IMR-90 (cell line): ENCODE results near the gene ATP6V0E2. TPM values are rescaled to one million over a fixed set of nuclear protein-coding genes. Genes with fewer than 3 reads are reported as not detected.

Experiments used
- ATAC-seq: fragments of 200-7000 bp; cut with Tn5 transposase; 2 replicates; pipeline ENCODE4 v1.9.1; 2020; ENCODE audit warnings: low read depth, mild to moderate bottlenecking, moderate library complexity
- BruUV-seq: library from RNA; stranded (reverse); fragments of 400-500 nt; replicated peaks from 2 replicates; lab custom pipeline; 2021; lab: Mats Ljungman, UMichigan
- CTCF ChIA-PET: fragments of 300-600 bp; formaldehyde crosslinking; extraction: SDS; loops from one replicate; lab custom pipeline; 2021; ENCODE audit warnings: antibody characterized with exemption; lab: Yijun Ruan, JAX
- POLR2A ChIA-PET: fragments of 300-600 bp; sonication (Branson Sonifier 250); formaldehyde crosslinking; loops from one replicate; lab custom pipeline; 2022; ENCODE audit warnings: antibody characterized with exemption; ENCODE audit not compliant: unreplicated experiment; lab: Charles Lee
- DNase-seq: peaks from one replicate; pipeline ENCODE4 v3.0.0; 2013
- H2AFZ ChIP-seq: replicated peaks from 2 replicates; pipeline ENCODE3; 2013; ENCODE audit warnings: low read length, mild to moderate bottlenecking; ENCODE audit not compliant: poor library complexity
- H2AK5ac ChIP-seq: 2 replicates; pipeline ENCODE4 v1.6.1; 2013; ENCODE audit warnings: low read depth, low read length, inconsistent platforms
- H2AK9ac ChIP-seq: replicated peaks from 2 replicates; pipeline ENCODE3; 2013; ENCODE audit warnings: mild to moderate bottlenecking, low read depth, low read length, moderate library complexity; ENCODE audit not compliant: poor library complexity
- H2BK120ac ChIP-seq: 2 replicates; pipeline ENCODE4 v1.6.1; 2013; ENCODE audit warnings: low read depth, low read length, inconsistent platforms
- H2BK15ac ChIP-seq: 3 replicates; pipeline ENCODE4 v1.6.1; 2013; ENCODE audit warnings: low read depth, low read length, inconsistent platforms
- H2BK20ac ChIP-seq: 2 replicates; pipeline ENCODE4 v1.6.1; 2013; ENCODE audit warnings: low read depth, mild to moderate bottlenecking, inconsistent platforms, low read length, moderate library complexity
- H2BK5ac ChIP-seq: 2 replicates; pipeline ENCODE4 v1.6.1; 2013; ENCODE audit warnings: mild to moderate bottlenecking, low read depth, low read length, inconsistent platforms; ENCODE audit not compliant: poor library complexity, severe bottlenecking
- H3K14ac ChIP-seq: replicated peaks from 2 replicates; pipeline ENCODE4 v1.6.1; 2013; ENCODE audit warnings: low read depth, low read length, inconsistent platforms
- H3K18ac ChIP-seq: 2 replicates; pipeline ENCODE4 v1.6.1; 2013; ENCODE audit warnings: low read depth, low read length, control low read depth
- H3K23ac ChIP-seq: 2 replicates; pipeline ENCODE4 v1.6.1; 2013; ENCODE audit warnings: low read depth, low read length, inconsistent platforms
- H3K27ac ChIP-seq: 2 replicates; pipeline ENCODE4 v1.5.1; 2013; ENCODE audit warnings: mild to moderate bottlenecking, control low read depth, low read length; ENCODE audit not compliant: insufficient read depth
- H3K27me3 ChIP-seq: 2 replicates; pipeline ENCODE4 v1.6.1; 2013; ENCODE audit warnings: low read length; ENCODE audit not compliant: control insufficient read depth, insufficient read depth
- H3K36me3 ChIP-seq: 2 replicates; pipeline ENCODE4 v1.6.1; 2013; ENCODE audit warnings: low read length, mixed read lengths; ENCODE audit not compliant: control insufficient read depth, insufficient read depth
- H3K4ac ChIP-seq: 2 replicates; pipeline ENCODE4 v1.6.1; 2013; ENCODE audit warnings: low read depth, low read length, inconsistent platforms
- H3K4me1 ChIP-seq: 2 replicates; pipeline ENCODE4 v1.6.1; 2013; ENCODE audit warnings: low read length, mixed read lengths; ENCODE audit not compliant: control insufficient read depth, insufficient read depth
- H3K4me2 ChIP-seq: 2 replicates; pipeline ENCODE4 v1.6.1; 2013; ENCODE audit warnings: low read depth, mild to moderate bottlenecking, control low read depth, low read length, moderate library complexity
- H3K4me3 ChIP-seq: 2 replicates; pipeline ENCODE4 v1.5.1; 2013; ENCODE audit warnings: low read depth, mild to moderate bottlenecking, control low read depth, low read length, moderate library complexity; ENCODE audit not compliant: insufficient read depth
- H3K56ac ChIP-seq: 2 replicates; pipeline ENCODE4 v1.6.1; 2013; ENCODE audit warnings: low read length, inconsistent platforms; ENCODE audit not compliant: insufficient read depth; ENCODE audit errors: extremely low read depth
- H3K79me1 ChIP-seq, 2 experiments: 2 replicates each; pipeline ENCODE4 v1.6.1; 2013; ENCODE audit warnings: low read length in 2 of 2, inconsistent platforms in 1 of 2, low read depth in 1 of 2
- H3K9ac ChIP-seq: 2 replicates; pipeline ENCODE4 v1.6.1; 2013; ENCODE audit warnings: low read depth, low read length, control low read depth
- H3K9me1 ChIP-seq: 2 replicates; pipeline ENCODE4 v1.6.1; 2013; ENCODE audit warnings: low read length, inconsistent platforms; ENCODE audit not compliant: insufficient read depth
- H3K9me3 ChIP-seq: 2 replicates; pipeline ENCODE4 v1.6.1; 2013; ENCODE audit warnings: low read length; ENCODE audit not compliant: control insufficient read depth, insufficient read depth
- H4K20me1 ChIP-seq: 2 replicates; pipeline ENCODE4 v1.6.1; 2013; ENCODE audit warnings: low read length, inconsistent platforms; ENCODE audit not compliant: insufficient read depth
- H4K5ac ChIP-seq: 2 replicates; pipeline ENCODE4 v1.6.1; 2013; ENCODE audit warnings: mild to moderate bottlenecking, low read depth, low read length, control low read depth
- H4K8ac ChIP-seq, 2 experiments: 2 replicates each; pipeline ENCODE4 v1.6.1; 2013; ENCODE audit warnings: low read depth in 2 of 2, low read length in 2 of 2, control low read depth in 1 of 2, inconsistent platforms in 1 of 2
- H4K91ac ChIP-seq: 2 replicates; pipeline ENCODE4 v1.6.1; 2013; ENCODE audit warnings: low read depth, low read length, inconsistent platforms; ENCODE audit not compliant: insufficient read depth
- BHLHE40 ChIP-seq: fragments of 150-350 bp; IDR thresholded peaks from 2 replicates; pipeline ENCODE4 v1.6.1; 2016; ENCODE audit warnings: mild to moderate bottlenecking, low read depth, low read length
- CHD1 ChIP-seq: IDR thresholded peaks from 2 replicates; pipeline ENCODE4 v1.6.1; 2012; ENCODE audit warnings: low read depth, low read length, improper control_type of control experiment
- CTCF ChIP-seq: conservative IDR thresholded peaks from 2 replicates; pipeline ENCODE4 v1.5.1; 2012; ENCODE audit warnings: mild to moderate bottlenecking, low read depth, low read length, improper control_type of control experiment
- ELK1 ChIP-seq: fragments of 150-350 bp; IDR thresholded peaks from 2 replicates; pipeline ENCODE4 v1.6.1; 2016; ENCODE audit warnings: low read depth, mild to moderate bottlenecking, low read length, moderate library complexity, borderline replicate concordance
- FOS ChIP-seq: fragments of 150-350 bp; IDR thresholded peaks from 2 replicates; pipeline ENCODE4 v1.6.1; 2016; ENCODE audit warnings: low read depth, low read length
- MAFK ChIP-seq: IDR thresholded peaks from 2 replicates; pipeline ENCODE4 v1.6.1; 2012; ENCODE audit warnings: low read depth, low read length, improper control_type of control experiment
- MAZ ChIP-seq: IDR thresholded peaks from 2 replicates; pipeline ENCODE4 v1.6.1; 2012; ENCODE audit warnings: low read depth, mild to moderate bottlenecking, low read length, improper control_type of control experiment, moderate library complexity, borderline replicate concordance
- MXI1 ChIP-seq: IDR thresholded peaks from 2 replicates; pipeline ENCODE4 v1.6.1; 2012; ENCODE audit warnings: low read depth, mild to moderate bottlenecking, low read length, moderate library complexity, borderline replicate concordance
- NFE2L2 ChIP-seq: fragments of 150-350 bp; IDR thresholded peaks from 2 replicates; pipeline ENCODE4 v1.6.1; 2016; ENCODE audit warnings: low read depth, mild to moderate bottlenecking, low read length
- POLR2A ChIP-seq: IDR thresholded peaks from 2 replicates; pipeline ENCODE4 v1.6.1; 2012; ENCODE audit warnings: mild to moderate bottlenecking, low read depth, low read length
- RAD21 ChIP-seq: IDR thresholded peaks from 2 replicates; pipeline ENCODE4 v1.6.1; 2012; ENCODE audit warnings: low read length, improper control_type of control experiment
- RCOR1 ChIP-seq: IDR thresholded peaks from 2 replicates; pipeline ENCODE4 v1.6.1; 2012; ENCODE audit warnings: mild to moderate bottlenecking, low read length, improper control_type of control experiment; ENCODE audit not compliant: insufficient replicate concordance
- RFX5 ChIP-seq: IDR thresholded peaks from 2 replicates; pipeline ENCODE4 v1.8.0; 2012; ENCODE audit warnings: low read depth, mild to moderate bottlenecking, low read length, moderate library complexity
- SMC3 ChIP-seq: fragments of 150-350 bp; IDR thresholded peaks from 2 replicates; pipeline ENCODE4 v1.6.1; 2016; ENCODE audit warnings: low read depth, mild to moderate bottlenecking, antibody characterized with exemption, low read length, moderate library complexity
- USF2 ChIP-seq: fragments of 150-350 bp; IDR thresholded peaks from 2 replicates; pipeline ENCODE4 v1.6.1; 2017; ENCODE audit warnings: mild to moderate bottlenecking, antibody characterized with exemption, low read length, low read depth
- WGBS, 2 experiments: methylation state at CpG; one replicate each; pipeline versions ENCODE4 v1.1.5 to v1.1.7; 2013; ENCODE audit warnings: missing lambda C conversion rate in 2 of 2; ENCODE audit not compliant: insufficient read length in 1 of 2; ENCODE audit errors: extremely low coverage in 2 of 2; 5-methylcytosine and 5-hydroxymethylcytosine counted together
- dilution Hi-C: fragments of 300-500 bp; cut with HindIII; formaldehyde crosslinking; loops from one replicate; pipeline ENCODE4 v1.14.3; 2018; ENCODE audit warnings: low sequenced_read_pairs; ENCODE audit not compliant: unreplicated experiment
- in situ Hi-C: fragments of 300-500 bp; cut with MboI; formaldehyde crosslinking; loops from 3 replicates; pipeline ENCODE4 v1.14.3; 2019; ENCODE audit warnings: low sequenced_read_pairs, inconsistent platforms, mixed read lengths
- intact Hi-C: fragments of 100-400 bp; cut with micrococcal nuclease; formaldehyde crosslinking; loops from 2 replicates; pipeline ENCODE4 v1.10.0; 2022
- polyA plus RNA-seq, 3 experiments: library from polyadenylated mRNA; depleted of rRNA; stranded (reverse); fragments of >200 nt; gene quantifications; 2 replicates each; pipeline ENCODE4 v1.2.3, GENCODE V29; 2012; ENCODE audit warnings: low replicate concordance in 1 of 3
- total RNA-seq: library from RNA; depleted of rRNA; stranded (reverse); fragments of >200 nt; gene quantifications from 2 replicates; pipeline ENCODE4 v1.2.3, GENCODE V29; 2012

The ATP6V0E2 gene
- total and polyA plus RNA-seq, 2 of the 4 experiments (the other 2 are of a cell fraction): 5.7 to 30.3 TPM

GRCh38 chr7:149844445-149844844 lies 29.3 kb upstream of the ATP6V0E2 start:
- H2BK120ac ChIP-seq: no peak overlapping the region
- no TSS peak for BruUV-seq
- H3K9me3 ChIP-seq: no peaks in the 10 kb centered on the region
- H4K5ac ChIP-seq: no peak overlapping the region
- no peak overlapping the region for H4K91ac ChIP-seq
- no peak overlapping the region for H2AK9ac ChIP-seq
- H2BK5ac ChIP-seq: no peak overlapping the region
- no peaks in the 10 kb centered on the region; the same call in 1 of the 2 replicates for H4K20me1 ChIP-seq
- DNase-seq: no peak
- no peaks in the 10 kb centered on the region; the same call in 1 of the 2 replicates for H3K9me1 ChIP-seq
- no peaks in the 10 kb centered on the region for H3K27me3 ChIP-seq
- H3K4me1 ChIP-seq: 0 out of 2 replicates have a peak, but pooled peaks cover 2% of the 10 kb centered on the region
- H3K4me2 ChIP-seq: no peak overlapping the region
- H2BK15ac ChIP-seq: no peak overlapping the region
- in situ Hi-C loops (no loop called here), dilution Hi-C loops (no loop called here), intact Hi-C loops (no loop called here)
- no peak overlapping the region for H3K56ac ChIP-seq
- ChIA-PET POLR2A (no interaction called here), CTCF (no interaction called here)
- no peak overlapping the region for H3K14ac ChIP-seq
- H3K36me3 ChIP-seq: peaks cover 9% of the 10 kb centered on the region
- no peak overlapping the region for H3K18ac ChIP-seq
- H2AK5ac ChIP-seq: no peak overlapping the region
- 83% methylated on average over 2 of the region's 6 CpGs; no CpG with 5 or more reads in 1 of the 2 experiments for WGBS, 2 experiments
- H3K4ac ChIP-seq: no peak overlapping the region
- H3K23ac ChIP-seq: no peak overlapping the region
- TF ChIP-seq MAZ: no peak
- TF ChIP-seq CHD1: no peak
- no peak for TF ChIP-seq SMC3
- no peak for TF ChIP-seq POLR2A
- TF ChIP-seq ELK1: no peak
- TF ChIP-seq MAFK: no peak
- TF ChIP-seq CTCF: no peak
- no peak for TF ChIP-seq RFX5
- TF ChIP-seq RCOR1: no peak
- no peak for TF ChIP-seq FOS
- TF ChIP-seq RAD21: no peak
- no peak for TF ChIP-seq BHLHE40
- TF ChIP-seq USF2: no peak
- no peak for TF ChIP-seq MXI1
- no peak for TF ChIP-seq NFE2L2
- no peak for ATAC-seq
- no peak overlapping the region for H4K8ac ChIP-seq
- H3K79me1 ChIP-seq: peaks cover 5 to 12% of the 10 kb centered on the region in 2 experiments; a peak in 3 of 4 replicates
- no peak overlapping the region for H3K9ac ChIP-seq
- no peak overlapping the region for H3K4me3 ChIP-seq
- H3K27ac ChIP-seq: no peak overlapping the region
- H2AFZ ChIP-seq: no peak overlapping the region
- H2BK20ac ChIP-seq: no peak overlapping the region
